Esophagus squamous epithelium (tissue), 4 donors: ENCODE data around the gene TNIK.

Source experiments
- CTCF ChIP-seq, 6 experiments: fragments of 450-650 bp in 4 of 6; fragments of 200-600 bp in 2 of 6; sonication (generic) in 2 of 6; IDR thresholded peaks; one replicate each; pipeline ENCODE4 v1.5.1; 2016 to 2019; ENCODE audit warnings: antibody characterized with exemption in 6 of 6, mild to moderate bottlenecking in 4 of 6, moderate library complexity in 4 of 6
- POLR2A ChIP-seq, 4 donors: fragments of 450-650 bp; IDR thresholded peaks; one replicate each; pipeline ENCODE4 v1.6.1; 2017; ENCODE audit warnings: antibody characterized with exemption in 4 of 4, mild to moderate bottlenecking in 4 of 4, moderate library complexity in 3 of 4

- TF ChIP-seq CTCF (IDR thresholded peaks at IDR 0.05) (no peak), POLR2A (IDR thresholded peaks at IDR 0.05) (no peak)
Observed at GRCh38 chr3:171194965-171195364, 265.2 kb downstream of the TNIK start.
